Measurements from ENCODE around the gene THAP6.

GRCh38 chr4:75555294-75556164 is 41.3 kb downstream of the THAP6 start, which contains the start of gene ODAPH:
- TF ChIP-seq CTCF (IDR thresholded peaks at IDR 0.05): no peak
- TF ChIP-seq POLR2A (IDR thresholded peaks at IDR 0.05): no peak

All from right lobe of liver (tissue), 4 donors.